NCI-H446 (cell line): Measurements from ENCODE around the gene PSMA3.

Source experiments
- DNase-seq, 2 experiments: peaks; one replicate each; lab custom pipeline; 2025; lab: John Stamatoyannopoulos, UW

Gene PSMA3

DNA sequence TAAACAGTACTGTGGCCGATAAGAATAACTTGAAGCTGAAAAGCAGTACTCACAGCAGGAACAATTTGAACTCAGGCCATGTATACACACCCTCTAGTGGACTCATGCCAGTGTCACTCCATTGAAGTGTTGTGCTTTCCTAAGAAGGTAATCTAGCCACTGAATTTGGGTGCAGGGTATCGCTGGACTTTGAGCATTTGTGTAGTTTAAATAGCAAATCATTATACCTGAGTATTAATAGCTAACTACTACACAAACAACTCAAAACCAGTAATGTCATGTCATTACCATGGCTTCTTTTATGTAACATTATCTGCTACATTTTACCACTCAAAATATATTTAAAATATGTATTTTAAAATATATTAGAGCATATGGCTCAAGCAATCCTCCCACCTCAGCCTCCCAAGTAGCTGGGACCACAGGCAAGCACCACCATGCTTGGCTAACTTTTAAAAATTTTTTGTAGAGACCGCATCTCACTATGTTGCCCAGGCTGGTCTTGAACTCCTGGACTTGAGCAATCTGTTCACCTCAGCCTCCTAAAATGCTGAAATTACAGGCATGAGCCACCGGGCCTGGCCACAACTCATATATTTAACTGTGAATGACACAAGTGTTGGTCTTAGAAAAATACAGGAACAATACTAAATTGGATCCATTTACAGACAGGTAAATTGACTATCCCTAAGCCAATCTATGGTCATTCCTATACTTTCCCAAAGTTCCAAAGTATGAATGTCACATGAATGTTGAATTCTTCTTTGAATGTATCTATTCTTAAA lies 28.1 kb downstream of the PSMA3 start:
- peak in 1 of 2 experiments; percentile 17 for DNase-seq

DNA sequence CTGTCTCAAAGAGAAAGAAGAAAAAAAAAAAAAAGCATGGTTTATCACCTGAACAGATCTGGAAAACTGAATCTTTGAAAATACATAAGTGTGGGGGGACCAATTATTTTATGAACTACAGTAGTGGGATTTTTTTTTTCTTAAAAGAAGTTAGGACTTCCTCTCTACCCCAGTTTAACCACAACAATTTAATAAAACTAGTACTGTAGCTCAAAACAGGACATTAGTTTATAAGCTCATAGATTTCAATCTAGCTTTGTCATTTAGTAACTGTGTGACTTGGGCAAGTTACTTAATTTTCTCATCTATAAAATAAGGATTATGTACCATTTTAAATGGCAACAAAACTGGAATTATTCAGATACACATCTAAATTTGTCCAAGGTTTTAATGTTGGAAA lies 30.2 kb downstream of the PSMA3 start:
- DNase-seq = no peak

DNA sequence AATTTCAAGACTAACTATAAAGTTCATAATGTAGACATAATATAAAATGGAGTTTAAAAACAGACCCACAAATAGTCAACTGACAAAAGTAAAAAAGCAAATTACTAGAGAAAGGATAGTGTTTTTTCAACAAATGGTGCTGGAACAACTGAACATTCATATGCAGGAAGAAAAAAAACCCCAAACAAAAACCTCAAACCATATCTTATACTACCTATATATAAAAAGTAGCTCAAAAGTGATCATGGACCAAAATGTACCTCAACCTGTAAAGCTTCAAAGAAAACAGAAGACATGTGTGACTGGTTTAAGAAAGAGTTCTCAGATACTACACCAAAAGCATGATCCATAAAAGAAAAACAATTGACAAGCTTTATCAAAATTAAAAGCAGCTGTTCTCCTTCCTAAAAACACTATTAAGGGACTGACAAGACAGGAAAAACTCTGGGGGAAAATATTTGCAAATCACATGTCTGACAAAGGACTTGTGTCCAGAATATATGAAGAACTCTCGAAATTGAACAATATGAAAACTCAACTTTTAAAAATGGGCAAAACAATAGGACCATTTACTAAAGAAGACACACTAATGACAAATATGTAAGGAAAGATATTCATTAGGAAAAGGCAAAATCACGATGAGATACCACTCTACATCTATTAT lies 31.0 kb downstream of the PSMA3 start:
- DNase-seq = no peak

GRCh38 chr14:58276208-58276607 lies 31.6 kb downstream of the PSMA3 start:
- no peak for DNase-seq

GRCh38 chr14:58278177-58278576 lies 33.5 kb downstream of the PSMA3 start:
- DNase-seq = no peak

- DNase-seq = peak in 1 of 2 experiments; percentile 33
Measured at GRCh38 chr14:58280954-58281787, 36.5 kb downstream of the PSMA3 start.

- no peak for DNase-seq
Measured at GRCh38 chr14:58281969-58282368, 37.3 kb downstream of the PSMA3 start.

GRCh38 chr14:58282925-58283593 lies 38.4 kb downstream of the PSMA3 start:
- DNase-seq = no peak

GRCh38 chr14:58283730-58284129 lies 39.1 kb downstream of the PSMA3 start:
- DNase-seq = no peak

DNA sequence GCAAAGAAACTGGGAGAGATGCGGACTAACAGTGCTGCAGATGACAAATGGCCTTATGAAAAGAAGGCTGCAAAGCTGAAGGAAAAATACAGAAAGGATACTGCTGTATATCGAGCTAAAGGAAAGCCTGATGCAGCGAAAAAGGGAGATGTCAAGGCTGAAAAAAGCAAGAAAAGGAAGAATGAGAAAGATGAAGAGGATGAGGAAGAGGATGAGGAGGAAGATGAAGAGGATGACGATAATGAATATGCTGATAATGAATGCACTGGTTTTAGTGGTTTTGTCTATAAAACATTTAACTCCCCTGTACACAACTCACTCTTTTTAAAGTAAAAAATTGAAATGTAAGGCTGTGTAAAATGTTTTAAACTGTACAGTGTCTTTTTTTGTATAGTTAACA lies 40.5 kb downstream of the PSMA3 start:
- no peak for DNase-seq

GRCh38 chr14:58287607-58288042 lies 43.0 kb downstream of the PSMA3 start:
- no peak for DNase-seq

- DNase-seq = no peak
Measured at GRCh38 chr14:58288106-58288792, 43.6 kb downstream of the PSMA3 start.

DNA sequence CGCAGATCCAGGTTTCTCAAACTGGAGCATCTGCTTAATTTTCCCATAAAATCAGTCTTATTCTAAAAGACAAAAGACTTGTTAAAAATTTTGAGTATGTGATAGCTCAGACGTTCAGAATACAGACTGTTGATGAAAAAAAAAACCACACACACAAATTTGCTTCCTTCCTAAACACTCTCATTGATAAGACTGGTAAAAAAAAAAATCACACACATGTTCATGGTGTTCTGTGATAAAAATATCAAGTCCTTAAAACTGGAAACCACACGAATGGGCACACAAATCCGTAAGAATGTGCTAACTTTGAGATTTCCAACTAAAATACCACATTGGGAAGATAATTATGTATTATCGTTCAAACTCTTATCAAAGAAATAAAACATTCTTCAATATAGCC lies 47.0 kb downstream of the PSMA3 start:
- no peak for DNase-seq

GRCh38 chr14:58292187-58292586 lies 47.5 kb downstream of the PSMA3 start:
- no peak for DNase-seq

- DNase-seq = no peak
Measured at GRCh38 chr14:58294201-58294600, 49.6 kb downstream of the PSMA3 start.

- DNase-seq = no peak
Measured at GRCh38 chr14:58296726-58297125, 52.1 kb downstream of the PSMA3 start.

GRCh38 chr14:58297412-58297761 lies 52.7 kb downstream of the PSMA3 start:
- no peak for DNase-seq

GRCh38 chr14:58297762-58298476 lies 53.3 kb downstream of the PSMA3 start:
- peak; percentile 98 to 99 for DNase-seq

GRCh38 chr14:58298477-58299400 lies 54.1 kb downstream of the PSMA3 start, which contains the start of gene ARID4A:
ARID4A (plus strand) TSS chr14:58298555; CDS start chr14:58299855, 1,300 bp downstream.
- DNase-seq = peak in 1 of 2 experiments; percentile 4
